Measurements from ENCODE around the gene KCNK4. TPM values are rescaled to one million over a fixed set of nuclear protein-coding genes. Genes with fewer than 3 reads are reported as not detected.

Gene KCNK4
- total and polyA plus RNA-seq, 2 of the 13 experiments (the other 11 are each of a cell fraction or from before 2014, with no cell fraction given): not detected

DNA sequence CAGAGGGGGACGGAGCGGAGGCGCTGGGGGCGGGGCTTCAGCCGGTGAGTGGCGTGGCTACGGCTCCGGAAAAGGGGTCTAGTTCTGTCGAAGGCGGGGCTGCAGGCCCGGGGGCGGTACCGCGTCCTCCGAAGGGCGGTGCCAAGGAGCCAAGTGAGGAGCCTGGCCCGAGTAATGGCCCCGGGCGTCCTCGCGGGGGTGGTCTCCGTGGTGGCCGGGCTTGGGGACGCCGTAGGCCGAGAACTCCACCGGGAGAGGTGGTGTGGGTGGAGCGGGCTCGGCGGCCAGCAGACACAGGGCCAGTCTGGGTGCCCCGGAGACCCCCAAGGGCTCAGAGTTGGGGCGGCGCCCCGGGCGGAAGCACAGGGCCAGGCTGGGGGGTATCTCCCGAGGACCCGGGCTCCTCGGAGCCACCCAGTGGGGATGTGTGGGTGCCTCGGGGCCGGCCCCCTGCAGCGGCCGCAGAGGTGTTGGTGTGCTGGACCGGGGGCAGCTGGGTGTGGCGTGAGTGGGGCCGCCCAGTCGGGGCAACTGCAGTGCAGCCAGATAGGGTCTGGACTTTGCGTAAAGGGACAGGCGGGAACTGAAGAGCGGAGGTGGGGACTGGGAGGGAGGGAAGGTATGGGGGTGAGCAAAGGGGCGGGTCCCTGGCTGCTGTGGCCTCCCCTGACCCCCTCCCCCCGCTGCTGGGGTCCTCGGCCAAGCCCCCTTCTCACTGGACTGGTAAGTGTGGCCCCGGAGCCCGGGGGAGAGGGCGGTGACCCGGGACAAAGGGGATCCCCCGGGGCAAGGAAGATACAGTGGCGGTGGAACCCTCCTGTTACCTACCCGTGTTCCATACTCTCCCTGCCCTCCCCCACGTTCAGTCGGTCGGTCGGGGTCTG lies 49.4 kb upstream of the KCNK4 start (continued):
- TF ChIP-seq GPN1 (CRISPR knock-in tag; IDR thresholded peaks at IDR 0.05; ENCODE audit: borderline replicate concordance): no peak
- 0 out of 2 replicates have a peak, but pooled peaks have one; percentile 13 for TF ChIP-seq E2F5 (CRISPR knock-in tag; conservative IDR thresholded peaks at IDR 0.05)
- TF ChIP-seq NFYB (CRISPR knock-in tag; IDR thresholded peaks at IDR 0.05): peak; percentile 65
- peak; percentile 55 for TF ChIP-seq SP4 (CRISPR knock-in tag; IDR thresholded peaks at IDR 0.05)
- TF ChIP-seq ZNF580 (CRISPR knock-in tag; IDR thresholded peaks at IDR 0.05; ENCODE audit: borderline replicate concordance, low read depth): 0 out of 2 replicates have a peak, but pooled peaks have one; percentile 26
- TF ChIP-seq ZBTB38 (CRISPR knock-in tag; IDR thresholded peaks at IDR 0.05): 0 out of 2 replicates have a peak, but pooled peaks have one; percentile 31
- TF ChIP-seq, protein P1, sequence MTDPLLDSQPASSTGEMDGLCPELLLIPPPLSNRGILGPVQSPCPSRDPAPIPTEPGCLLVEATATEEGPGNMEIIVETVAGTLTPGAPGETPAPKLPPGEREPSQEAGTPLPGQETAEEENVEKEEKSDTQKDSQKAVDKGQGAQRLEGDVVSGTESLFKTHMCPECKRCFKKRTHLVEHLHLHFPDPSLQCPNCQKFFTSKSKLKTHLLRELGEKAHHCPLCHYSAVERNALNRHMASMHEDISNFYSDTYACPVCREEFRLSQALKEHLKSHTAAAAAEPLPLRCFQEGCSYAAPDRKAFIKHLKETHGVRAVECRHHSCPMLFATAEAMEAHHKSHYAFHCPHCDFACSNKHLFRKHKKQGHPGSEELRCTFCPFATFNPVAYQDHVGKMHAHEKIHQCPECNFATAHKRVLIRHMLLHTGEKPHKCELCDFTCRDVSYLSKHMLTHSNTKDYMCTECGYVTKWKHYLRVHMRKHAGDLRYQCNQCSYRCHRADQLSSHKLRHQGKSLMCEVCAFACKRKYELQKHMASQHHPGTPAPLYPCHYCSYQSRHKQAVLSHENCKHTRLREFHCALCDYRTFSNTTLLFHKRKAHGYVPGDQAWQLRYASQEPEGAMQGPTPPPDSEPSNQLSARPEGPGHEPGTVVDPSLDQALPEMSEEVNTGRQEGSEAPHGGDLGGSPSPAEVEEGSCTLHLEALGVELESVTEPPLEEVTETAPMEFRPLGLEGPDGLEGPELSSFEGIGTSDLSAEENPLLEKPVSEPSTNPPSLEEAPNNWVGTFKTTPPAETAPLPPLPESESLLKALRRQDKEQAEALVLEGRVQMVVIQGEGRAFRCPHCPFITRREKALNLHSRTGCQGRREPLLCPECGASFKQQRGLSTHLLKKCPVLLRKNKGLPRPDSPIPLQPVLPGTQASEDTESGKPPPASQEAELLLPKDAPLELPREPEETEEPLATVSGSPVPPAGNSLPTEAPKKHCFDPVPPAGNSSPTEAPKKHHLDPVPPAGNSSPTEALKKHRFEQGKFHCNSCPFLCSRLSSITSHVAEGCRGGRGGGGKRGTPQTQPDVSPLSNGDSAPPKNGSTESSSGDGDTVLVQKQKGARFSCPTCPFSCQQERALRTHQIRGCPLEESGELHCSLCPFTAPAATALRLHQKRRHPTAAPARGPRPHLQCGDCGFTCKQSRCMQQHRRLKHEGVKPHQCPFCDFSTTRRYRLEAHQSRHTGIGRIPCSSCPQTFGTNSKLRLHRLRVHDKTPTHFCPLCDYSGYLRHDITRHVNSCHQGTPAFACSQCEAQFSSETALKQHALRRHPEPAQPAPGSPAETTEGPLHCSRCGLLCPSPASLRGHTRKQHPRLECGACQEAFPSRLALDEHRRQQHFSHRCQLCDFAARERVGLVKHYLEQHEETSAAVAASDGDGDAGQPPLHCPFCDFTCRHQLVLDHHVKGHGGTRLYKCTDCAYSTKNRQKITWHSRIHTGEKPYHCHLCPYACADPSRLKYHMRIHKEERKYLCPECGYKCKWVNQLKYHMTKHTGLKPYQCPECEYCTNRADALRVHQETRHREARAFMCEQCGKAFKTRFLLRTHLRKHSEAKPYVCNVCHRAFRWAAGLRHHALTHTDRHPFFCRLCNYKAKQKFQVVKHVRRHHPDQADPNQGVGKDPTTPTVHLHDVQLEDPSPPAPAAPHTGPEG (CRISPR knock-in tag; IDR thresholded peaks at IDR 0.05): no peak
- no peak for TF ChIP-seq FOXA3 (CRISPR knock-in tag; IDR thresholded peaks at IDR 0.05)
- TF ChIP-seq KDM3A (CRISPR knock-in tag; IDR thresholded peaks at IDR 0.05; ENCODE audit: low read depth): peak; percentile 43; the same call in 1 of the 2 replicates
- TF ChIP-seq CENPT (CRISPR knock-in tag; IDR thresholded peaks at IDR 0.05; ENCODE audit: low read depth): no peak
- TF ChIP-seq KLF11 (CRISPR knock-in tag; IDR thresholded peaks at IDR 0.05): no peak
- 0 out of 2 replicates have a peak, but pooled peaks have one; percentile 58 for TF ChIP-seq ZNF550 (CRISPR knock-in tag; IDR thresholded peaks at IDR 0.05; ENCODE audit: borderline replicate concordance)
- 0 out of 2 replicates have a peak, but pooled peaks have one; percentile 27 for TF ChIP-seq CBFB (CRISPR knock-in tag; IDR thresholded peaks at IDR 0.05)
- TF ChIP-seq POLR2AphosphoS5 (IDR thresholded peaks at IDR 0.05; ENCODE audit: low read depth, low read length): peak; percentile 73; the same call in 1 of the 2 replicates
- peak; percentile 41; the same call in 1 of the 2 replicates for TF ChIP-seq MTERF4 (CRISPR knock-in tag; IDR thresholded peaks at IDR 0.05)
- TF ChIP-seq ATF1 (CRISPR knock-in tag; IDR thresholded peaks at IDR 0.05): no peak
- TF ChIP-seq, protein P2, sequence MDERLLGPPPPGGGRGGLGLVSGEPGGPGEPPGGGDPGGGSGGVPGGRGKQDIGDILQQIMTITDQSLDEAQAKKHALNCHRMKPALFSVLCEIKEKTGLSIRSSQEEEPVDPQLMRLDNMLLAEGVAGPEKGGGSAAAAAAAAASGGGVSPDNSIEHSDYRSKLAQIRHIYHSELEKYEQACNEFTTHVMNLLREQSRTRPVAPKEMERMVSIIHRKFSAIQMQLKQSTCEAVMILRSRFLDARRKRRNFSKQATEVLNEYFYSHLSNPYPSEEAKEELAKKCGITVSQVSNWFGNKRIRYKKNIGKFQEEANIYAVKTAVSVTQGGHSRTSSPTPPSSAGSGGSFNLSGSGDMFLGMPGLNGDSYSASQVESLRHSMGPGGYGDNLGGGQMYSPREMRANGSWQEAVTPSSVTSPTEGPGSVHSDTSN (CRISPR knock-in tag; IDR thresholded peaks at IDR 0.05): peak; percentile 82
- no peak for TF ChIP-seq CREB1 (IDR thresholded peaks at IDR 0.05)
- TF ChIP-seq CREB1 (CRISPR knock-in tag; IDR thresholded peaks at IDR 0.05): no peak
- peak; percentile 64; the same call in 1 of the 2 replicates for TF ChIP-seq PCBP1 (IDR thresholded peaks at IDR 0.05; ENCODE audit: borderline replicate concordance, low read depth, low read length)
- TF ChIP-seq HOXD1 (CRISPR knock-in tag; IDR thresholded peaks at IDR 0.05): 0 out of 2 replicates have a peak, but pooled peaks have one; percentile 55

All from HepG2 (cell line).